HG02938 (cell line): ENCODE results near the gene NR2E1.

Experiments used
- ATAC-seq: cut with Tn5 transposase; IDR thresholded peaks from one replicate; pipeline ENCODE4 v1.9.1; 2021; ENCODE audit warnings: mild to moderate bottlenecking, moderate library complexity; ENCODE audit not compliant: unreplicated experiment

Gene NR2E1

DNA sequence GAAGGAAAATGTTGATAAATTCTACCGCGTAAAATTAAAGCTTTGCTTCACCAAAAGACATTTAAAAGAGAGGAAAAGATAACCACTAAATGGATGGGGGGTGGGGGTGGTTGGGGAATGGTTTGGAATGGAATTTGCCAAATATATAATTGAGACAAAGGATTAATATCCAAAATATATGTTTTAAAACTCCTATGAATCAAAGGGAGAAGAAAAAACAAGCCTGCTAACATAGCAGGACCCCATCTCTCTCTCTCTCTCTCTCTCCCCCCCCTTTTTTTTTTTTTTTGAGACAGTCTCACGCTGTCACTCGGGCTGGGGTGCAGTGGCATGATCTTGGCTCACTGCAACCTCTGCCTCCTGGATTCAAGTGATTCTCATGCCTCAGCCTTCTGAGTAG lies 13.4 kb upstream of the NR2E1 start:
- ATAC-seq, result no peak

DNA sequence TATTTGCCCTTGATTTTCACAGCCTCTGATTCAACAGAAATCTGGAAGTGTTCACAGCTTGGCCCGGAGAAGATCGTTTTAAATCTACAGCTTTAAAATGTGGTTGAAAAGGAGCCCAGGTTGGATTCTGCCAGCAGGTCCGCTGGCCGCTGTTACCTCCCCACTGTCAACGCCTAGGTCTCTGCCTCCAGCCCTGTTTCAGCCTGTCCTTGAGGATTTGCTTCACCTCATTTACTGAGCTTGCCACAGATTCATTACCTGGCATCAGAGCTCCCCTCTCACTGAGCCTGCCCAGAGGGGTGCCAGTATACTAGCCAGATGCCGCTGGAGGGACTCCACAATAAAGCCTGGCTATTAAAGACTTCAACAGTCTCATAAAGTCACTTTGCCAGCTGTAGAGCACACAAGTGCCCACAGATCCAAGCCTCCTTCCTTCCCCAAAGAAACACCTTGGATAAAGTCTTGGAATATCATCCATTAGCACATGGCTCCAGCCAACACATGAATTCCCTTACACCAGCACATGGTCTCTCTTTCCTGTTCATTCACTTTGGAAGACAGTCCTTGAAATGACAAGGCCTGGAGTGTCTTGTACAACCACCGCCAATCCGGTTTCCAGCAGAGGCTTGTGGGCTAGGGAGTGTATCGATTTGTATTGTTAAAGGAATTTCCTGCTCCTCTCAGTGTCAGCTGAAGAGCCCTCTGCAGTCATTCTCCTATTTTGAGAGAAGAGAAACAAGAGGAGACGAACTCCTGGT lies 9.5 kb upstream of the NR2E1 start:
- ATAC-seq, result no peak

DNA sequence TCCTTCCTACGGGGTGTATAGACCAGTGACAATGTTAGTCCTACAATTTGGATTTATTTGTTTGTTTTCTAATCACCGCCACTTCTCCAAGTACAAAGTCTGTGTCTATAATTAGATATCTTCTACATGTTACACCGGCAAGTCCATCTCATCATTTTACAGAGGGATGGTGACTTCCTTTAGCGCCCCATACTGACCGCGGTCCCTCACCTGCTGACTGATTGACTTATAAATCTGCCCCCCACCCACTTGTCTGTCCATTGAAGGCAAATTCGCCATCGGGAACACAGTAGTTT lies 8.9 kb upstream of the NR2E1 start:
- no peak for ATAC-seq

DNA sequence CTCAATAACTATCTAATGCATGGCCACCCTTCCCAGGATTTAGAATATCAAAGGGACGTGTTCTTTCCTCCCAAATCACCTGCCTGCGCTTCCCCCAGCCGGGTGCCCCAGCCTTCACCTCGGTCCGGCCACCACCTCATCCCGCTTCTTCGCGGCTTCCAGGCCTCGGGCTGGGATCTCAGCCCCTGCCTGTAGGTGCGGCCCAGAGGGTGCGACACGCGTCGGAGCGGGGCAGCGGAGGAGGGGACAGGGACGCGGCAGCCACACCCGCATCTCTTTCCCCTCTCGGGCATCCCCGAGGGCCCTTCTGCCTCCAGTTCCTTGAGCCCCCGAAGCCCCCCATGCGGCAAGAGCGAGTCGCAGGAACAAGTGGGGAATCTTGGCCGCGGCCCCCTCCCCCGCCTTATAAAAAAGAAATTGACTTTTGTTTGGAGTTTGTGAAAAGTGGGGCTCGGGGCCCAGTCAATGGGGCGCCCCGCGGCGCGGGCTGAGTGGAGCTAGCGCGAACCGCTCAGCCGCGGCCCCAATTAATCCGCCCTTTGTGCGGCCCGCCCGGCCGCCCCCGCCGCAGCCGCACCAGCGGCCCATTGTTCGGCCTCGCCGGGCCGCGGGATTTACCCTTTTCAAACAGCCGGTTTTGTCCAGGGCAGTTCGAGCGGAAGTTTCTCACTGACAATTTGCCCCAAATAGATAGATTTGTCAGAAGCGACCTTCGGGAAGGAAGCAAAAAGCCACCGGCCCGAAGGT lies 8.4 kb upstream of the NR2E1 start:
- ATAC-seq, result no peak

DNA sequence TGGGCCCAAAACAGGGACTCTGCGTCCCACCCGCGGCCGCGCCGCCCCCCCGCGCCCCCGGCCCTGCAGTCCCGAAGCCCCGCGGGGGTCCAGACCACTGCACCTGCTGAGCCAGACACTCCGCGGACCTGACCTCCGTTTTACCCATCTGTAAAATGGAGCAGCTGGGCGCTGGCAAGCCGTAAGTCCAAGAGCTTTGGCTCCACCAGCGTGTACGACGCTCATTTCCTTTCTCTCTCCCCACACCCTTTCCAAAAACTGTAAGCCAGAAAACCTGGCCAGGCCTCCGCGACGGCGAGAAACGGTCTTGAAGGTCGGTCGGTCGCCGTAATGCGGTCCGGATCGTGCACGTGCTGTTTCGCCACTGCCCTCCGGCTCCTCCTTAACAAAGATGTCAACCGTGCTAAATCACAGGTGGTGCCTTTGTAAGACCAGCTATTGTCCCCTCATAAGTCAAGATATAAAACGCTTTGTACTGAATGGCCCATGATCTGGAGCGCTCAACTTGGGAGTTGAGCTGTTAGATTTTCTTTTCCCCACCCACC lies 7.8 kb upstream of the NR2E1 start:
- ATAC-seq, result no peak

DNA sequence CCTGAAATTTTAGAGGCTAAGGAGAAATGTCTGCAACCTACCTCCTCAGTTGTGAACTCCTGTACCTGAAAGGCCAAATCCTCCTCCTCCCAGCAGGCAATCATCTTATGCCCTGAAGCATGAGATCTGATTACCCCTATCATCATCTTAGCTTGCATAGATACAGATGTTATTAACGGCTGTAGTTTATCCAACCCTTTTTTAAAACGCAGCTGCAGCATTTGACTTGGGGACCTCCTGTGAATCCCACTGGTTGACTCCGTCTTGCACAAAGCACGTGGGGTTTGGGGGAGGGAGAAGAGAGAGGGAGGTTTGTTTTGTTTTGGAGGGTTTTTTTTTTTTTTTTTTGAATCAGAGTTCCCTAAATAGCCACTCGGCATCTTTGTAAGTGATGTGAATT lies 5.8 kb upstream of the NR2E1 start:
- ATAC-seq, result no peak

DNA sequence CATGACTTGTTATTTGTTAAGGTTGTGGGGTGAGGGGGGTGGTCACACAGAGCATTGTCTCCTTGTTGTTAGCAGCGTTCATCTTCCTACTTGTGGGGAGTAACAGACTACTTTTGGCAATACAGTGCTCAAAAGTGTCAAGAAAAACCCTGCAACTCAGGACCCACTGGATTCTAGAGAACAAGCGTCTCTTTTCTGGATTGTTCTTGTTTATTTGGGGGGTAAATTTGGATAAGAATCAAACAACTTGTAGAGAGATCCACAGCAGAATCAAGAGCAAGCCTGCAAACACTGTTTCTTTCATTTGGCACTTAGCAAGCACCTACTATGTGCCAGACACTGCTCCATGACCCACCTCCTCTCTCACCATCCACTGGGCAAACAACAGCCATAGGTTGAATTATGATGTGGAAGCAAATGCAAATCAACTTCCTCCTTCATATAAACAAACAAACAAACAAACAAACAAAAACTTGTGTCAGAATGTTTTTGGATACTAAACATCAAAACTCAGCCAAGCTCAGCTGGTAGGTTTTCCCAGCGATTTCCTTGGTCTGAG lies 4.0 kb upstream of the NR2E1 start:
- ATAC-seq, result no peak

DNA sequence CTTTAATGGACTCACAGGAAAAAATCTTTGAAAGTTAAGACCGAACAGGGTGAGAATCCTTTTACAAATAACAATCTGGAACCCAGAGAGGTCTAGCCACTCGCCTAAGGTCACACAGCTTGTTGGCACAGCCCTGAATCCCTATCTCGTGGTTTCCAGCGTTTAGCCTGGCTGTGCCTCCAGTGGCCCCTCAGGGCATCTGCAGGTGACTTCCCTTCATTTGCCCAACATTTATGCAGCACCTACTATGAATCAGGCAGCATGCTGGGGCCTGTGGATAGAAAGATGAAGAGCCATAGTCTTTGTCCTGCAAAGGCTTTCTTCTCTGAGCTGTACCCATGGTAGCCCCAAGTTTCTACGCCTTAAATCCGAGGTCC lies 2.6 kb upstream of the NR2E1 start:
- ATAC-seq, result no peak

DNA sequence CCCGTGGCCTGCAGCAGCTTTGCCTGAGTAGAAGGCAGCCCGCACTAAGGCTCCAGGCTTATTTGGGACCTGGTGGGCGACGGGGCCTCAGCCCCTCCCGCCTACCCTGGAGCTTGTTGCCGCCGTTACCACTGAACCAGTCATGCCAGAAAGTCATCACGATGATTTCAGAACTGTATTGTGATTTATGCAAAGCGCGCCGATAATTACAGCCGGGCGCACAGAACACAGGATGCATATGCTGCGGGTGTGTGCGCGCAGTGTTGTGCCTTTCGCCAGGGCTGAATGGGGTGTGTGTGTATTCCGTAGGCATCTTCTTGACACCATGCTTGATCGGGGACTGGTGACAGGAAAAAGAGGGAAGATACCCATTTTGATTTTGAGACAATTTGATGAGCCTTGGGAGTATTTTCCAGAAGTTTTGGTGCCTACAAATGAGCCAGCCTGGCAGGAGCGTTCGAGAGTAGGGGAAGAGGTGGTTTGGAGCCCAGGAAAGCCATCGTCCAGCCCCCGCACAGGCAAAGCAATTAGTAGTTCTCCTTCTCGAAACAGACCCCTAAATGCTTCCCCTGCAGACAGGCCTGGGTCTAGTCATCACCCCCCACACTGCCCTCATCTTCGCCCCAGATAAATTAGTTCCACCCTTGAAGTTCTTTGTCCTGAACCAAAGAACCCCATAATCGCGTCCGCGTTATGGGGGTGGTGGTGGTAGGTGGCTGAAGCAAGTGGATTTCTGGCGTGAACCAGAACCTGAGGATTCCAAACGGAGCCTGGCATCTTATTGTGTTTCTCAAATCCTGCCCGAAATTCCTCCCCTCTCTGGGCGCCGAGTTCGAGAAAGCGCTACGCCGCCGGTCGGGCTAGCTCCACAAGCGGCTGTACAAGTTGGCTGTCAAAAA lies 1.9 kb upstream of the NR2E1 start:
- ATAC-seq, result no peak

DNA sequence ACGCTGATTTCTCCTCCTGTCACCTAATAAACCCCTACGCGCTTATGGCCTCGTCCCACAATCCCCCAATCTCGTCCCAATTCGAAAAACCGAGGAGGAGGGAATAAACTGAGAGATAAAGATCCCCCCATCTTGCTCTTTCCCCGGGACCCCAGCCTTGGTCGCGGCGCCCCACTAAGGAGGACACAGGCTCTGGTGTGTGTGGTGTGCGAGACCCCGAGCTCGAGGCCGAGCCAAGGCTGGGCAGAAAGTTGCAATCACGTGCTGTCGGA lies 1.3 kb upstream of the NR2E1 start:
- no peak for ATAC-seq

DNA sequence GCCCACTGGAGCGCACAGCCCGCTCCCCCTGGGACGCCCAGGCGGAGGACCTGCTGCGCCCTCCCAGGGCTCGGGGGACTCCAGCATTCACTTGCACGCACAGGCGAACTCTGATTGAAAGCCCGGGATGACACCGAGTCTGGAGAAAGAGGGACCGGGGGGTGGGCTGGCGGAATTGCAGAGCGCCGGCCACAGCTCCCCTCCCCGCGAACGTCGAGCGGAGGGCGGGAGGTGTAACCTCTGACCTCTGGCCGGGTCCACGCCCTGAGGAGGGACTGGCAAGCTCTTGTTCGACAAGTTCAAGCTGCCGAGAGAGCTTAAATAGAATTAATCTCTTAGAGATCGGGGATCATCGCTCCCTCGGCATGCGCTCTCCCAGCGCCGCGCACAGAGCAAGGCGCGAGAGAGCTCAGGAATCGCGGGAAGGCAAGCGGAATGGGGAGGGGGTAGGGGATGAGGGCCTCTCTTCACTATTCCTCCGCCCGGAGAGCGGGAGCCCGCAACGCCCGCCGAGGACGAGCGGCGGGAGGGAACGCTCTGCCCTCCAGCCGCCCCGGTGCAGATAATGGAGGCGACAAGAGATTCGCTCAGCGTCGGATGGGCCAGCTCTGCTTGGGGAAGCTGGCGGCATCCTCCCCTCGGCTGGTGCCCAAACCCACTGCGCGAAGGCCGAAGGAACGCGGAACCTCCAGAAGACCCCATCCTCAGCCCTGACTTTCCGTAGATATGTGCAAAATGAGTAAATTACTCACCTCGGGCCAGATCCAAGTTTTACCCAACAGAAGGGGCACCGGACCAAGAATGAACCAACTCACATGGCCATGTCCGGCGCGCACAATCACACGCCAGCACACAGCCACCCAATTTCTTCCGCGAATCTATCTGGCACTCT lies 761 bp upstream of the NR2E1 start:
- ATAC-seq, result no peak

DNA sequence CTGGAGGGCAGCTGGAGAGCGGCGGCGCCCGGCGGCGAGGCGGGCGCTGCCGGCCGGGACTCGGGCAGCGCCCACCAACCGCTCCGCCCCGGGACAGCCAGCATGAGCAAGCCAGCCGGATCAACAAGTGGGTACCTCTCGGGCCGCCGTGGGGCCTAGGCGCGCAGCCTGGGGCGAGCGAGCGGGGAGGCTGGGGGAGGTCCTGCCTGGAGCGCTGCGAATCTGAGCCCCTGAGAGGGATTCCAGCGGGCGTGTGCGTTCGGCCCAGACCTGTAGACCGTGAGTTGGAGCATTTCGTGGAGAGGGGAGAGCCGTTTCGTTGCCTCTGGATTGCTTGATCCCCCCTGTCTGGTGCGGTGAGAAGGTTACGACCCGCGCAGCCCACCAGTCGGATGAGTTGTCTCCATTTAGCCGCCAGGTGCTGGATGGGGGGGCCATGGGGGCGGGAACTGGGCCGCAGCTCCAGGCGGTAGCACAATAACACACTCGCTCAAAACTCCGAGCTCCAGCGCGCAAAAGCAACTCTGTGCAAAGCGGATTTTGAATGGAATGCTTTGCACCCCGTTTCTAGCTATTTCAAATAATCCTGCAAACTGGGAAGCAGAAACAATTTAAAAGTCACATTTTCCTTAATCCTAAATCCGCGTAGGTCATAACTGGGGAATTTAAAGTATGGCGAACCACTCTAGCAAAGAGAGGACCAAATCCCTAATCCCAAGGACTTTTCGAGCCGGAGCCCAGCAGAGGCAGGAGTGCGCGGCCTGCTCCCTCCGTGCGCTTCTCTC lies 1.0 kb downstream of the NR2E1 start:
- no peak for ATAC-seq

DNA sequence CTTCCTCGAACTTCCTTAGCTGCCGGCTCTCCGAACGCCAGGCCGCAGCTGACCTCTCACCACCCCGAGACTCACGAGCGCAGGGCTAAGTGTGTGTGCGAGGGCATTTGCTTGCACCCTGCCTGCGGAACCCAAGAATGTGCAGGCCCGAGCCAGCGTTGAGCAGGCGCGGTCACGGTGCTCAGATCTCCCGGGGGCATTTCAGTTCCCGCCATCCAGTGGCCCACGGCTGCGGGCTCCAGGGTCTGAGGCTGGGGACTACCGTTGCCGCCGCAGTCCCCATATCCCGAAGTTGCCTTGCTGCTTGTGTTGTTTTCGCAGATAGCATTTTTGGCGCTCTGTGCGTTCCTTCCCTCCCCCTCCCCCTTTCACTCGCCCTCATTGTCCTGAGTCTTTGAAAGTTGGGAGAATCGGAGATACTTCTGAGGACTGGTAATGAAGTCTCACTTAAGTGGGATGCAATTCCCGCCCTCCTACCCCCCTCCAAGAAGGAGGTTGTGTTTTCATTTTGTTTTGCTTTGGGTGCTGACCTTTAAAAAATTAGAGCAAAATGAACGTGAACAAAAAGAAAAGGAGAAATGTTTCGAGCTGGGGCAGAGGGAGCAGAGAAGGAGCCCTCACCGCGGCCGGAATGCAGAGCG lies 1.7 kb downstream of the NR2E1 start:
- no peak for ATAC-seq

DNA sequence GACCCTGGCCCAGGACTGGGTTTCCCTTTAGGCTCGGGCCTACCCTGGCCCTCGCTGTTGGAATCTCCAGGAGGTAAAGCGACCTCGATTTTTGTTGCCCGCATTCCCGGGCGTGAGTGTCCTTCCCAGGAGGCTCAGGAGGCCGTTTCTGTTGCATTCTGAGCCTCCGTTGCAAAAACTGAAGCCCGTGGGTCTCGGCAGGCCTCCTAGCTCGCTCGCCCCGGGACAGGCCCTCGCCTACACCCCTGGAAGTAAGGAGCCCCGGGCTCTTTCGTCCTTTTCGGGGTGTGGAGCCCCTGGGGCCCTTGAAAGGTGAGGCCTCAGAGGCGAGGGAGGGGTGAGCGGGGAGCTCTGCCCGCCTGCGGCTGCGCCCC lies 2.3 kb downstream of the NR2E1 start:
- no peak for ATAC-seq

DNA sequence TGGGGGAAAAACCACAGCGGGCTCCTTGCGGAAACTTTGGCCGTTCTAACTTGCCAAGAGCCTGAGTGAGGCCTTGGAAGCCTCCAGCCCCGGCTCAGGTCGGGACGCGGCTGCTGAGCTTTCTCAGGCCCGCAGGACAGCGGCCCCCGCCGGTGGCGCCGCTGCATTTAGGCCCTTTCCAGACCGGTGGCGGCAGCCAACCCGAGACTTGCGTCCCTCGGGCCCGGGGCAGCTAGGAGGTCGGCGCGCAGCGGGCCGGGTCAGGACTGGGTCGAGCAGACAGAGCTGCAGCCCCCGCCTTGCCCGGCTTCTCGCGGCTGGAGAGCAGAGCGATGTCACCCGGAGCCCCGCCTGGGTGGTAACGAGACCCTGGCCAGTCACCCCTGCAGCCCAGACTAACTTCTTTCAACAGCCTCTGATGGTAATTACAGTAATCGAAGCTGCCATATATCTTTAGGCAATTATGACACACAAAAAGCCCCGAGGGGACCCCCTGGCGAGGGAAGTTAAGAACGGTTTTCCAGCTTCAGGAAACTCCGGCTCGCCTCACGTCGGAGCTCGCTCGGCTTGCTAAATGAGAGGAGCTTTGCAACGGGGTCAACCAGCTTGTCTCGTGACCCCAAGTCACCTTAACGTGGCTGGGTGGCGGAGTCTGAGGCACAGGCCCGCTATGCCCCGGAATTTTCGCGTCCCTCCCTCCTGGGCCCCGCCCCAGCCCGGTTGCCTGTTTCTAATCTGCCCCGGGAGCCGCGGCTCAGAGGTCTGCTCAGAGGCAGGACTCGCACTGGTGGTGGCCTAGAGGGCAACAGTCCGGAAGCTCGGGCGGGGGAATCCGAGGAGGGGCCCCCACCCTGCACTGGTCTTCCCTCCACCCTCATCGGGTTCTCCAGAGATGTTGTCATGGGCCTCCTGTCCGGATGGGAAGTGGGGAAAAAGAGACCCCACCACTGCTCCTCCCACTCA lies 3.0 kb downstream of the NR2E1 start:
- no peak for ATAC-seq

DNA sequence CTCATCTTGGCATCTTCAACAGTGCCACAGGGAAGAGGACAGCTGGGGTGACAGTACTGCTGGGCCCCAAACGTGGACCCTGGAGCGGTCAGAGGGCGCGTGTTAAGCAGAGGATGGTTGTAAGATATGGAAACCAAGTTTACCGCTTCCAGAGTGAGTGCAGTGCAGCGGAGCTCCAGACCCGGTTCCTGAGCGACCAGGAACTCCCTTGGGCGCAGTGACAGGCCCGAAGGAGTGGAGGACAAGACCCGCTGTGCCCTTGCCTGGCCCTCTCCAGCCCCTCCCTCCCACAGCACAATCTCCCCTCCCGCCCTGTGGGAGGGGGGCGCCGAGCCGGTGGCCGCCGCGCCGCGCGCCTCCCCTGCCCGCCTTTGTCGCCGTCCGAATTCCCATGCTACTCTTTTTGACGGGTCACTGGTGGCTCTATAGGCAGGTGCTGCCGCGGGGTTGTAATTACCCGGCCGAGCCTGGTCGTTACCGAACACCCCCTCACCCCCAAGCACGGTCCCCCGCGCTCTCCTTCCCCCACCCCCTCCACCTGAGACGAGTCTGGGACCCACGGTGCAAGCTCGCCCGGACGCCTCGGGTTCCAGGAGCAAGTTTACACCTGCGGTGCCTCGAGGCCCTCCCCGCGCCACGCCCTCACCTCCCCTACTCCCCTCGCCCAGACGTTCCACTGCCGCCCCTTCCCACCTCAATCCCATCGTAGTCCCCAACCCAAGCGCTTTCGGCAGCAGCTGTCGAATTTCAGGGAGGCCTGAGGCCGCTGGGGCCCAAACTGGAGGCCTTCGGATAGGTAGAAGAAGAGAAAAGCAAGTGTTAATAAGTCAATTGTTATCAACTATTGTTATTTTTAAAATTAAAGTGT lies 3.9 kb downstream of the NR2E1 start:
- no peak for ATAC-seq
